ENCODE data around the gene SCRT2.

The SCRT2 gene

GRCh38 chr20:704726-705125, 29.1 kb upstream of the SCRT2 start:
- no peak overlapping the region for H3K4me3 ChIP-seq (ENCODE audit: low read depth, low read length)
- TF ChIP-seq CTCF (IDR thresholded peaks at IDR 0.05; ENCODE audit: low read depth, low read length) (no peak), MYC (IDR thresholded peaks at IDR 0.05; ENCODE audit: low read depth, low read length) (no peak), POLR2A (IDR thresholded peaks at IDR 0.05; ENCODE audit: extremely low read depth, insufficient read length) (no peak), MAX (IDR thresholded peaks at IDR 0.05; ENCODE audit: low read depth, low read length) (no peak)
- no peak for DNase-seq (ENCODE audit: low read depth)

GRCh38 chr20:703426-703825, 27.8 kb upstream of the SCRT2 start:
- TF ChIP-seq MYC (IDR thresholded peaks at IDR 0.05; ENCODE audit: low read depth, low read length): no peak
- TF ChIP-seq POLR2A (IDR thresholded peaks at IDR 0.05; ENCODE audit: extremely low read depth, insufficient read length): no peak
- no peak for TF ChIP-seq MAX (IDR thresholded peaks at IDR 0.05; ENCODE audit: low read depth, low read length)
- TF ChIP-seq CTCF (IDR thresholded peaks at IDR 0.05; ENCODE audit: low read depth, low read length): no peak

GRCh38 chr20:703006-703405, 27.4 kb upstream of the SCRT2 start:
- DNase-seq (ENCODE audit: low read depth): no peak
- no peak for TF ChIP-seq CTCF (IDR thresholded peaks at IDR 0.05; ENCODE audit: low read depth, low read length)
- TF ChIP-seq POLR2A (IDR thresholded peaks at IDR 0.05; ENCODE audit: extremely low read depth, insufficient read length): no peak
- TF ChIP-seq MYC (IDR thresholded peaks at IDR 0.05; ENCODE audit: low read depth, low read length): no peak
- TF ChIP-seq MAX (IDR thresholded peaks at IDR 0.05; ENCODE audit: low read depth, low read length): no peak
- no peak overlapping the region for H3K4me3 ChIP-seq (ENCODE audit: low read depth, low read length)

More at GRCh38 chr20:703426-703825, 27.8 kb upstream of the SCRT2 start:
- no peak overlapping the region for H3K4me3 ChIP-seq (ENCODE audit: low read depth, low read length)
- DNase-seq (ENCODE audit: low read depth): no peak

- DNase-seq (ENCODE audit: low read depth): no peak
- H3K4me3 ChIP-seq (ENCODE audit: low read depth, low read length): no peak overlapping the region
- TF ChIP-seq CTCF (IDR thresholded peaks at IDR 0.05; ENCODE audit: low read depth, low read length): no peak
- TF ChIP-seq MAX (IDR thresholded peaks at IDR 0.05; ENCODE audit: low read depth, low read length): no peak
- no peak for TF ChIP-seq MYC (IDR thresholded peaks at IDR 0.05; ENCODE audit: low read depth, low read length)
- no peak for TF ChIP-seq POLR2A (IDR thresholded peaks at IDR 0.05; ENCODE audit: extremely low read depth, insufficient read length)
Observed at GRCh38 chr20:701401-702129, 26.0 kb upstream of the SCRT2 start.

- TF ChIP-seq POLR2A (IDR thresholded peaks at IDR 0.05; ENCODE audit: extremely low read depth, insufficient read length): no peak
- DNase-seq (ENCODE audit: low read depth): no peak
Observed at GRCh38 chr20:699811-700338, 24.3 kb upstream of the SCRT2 start.

GRCh38 chr20:699342-699741, 23.7 kb upstream of the SCRT2 start:
- H3K4me3 ChIP-seq (ENCODE audit: low read depth, low read length): no peak overlapping the region
- TF ChIP-seq POLR2A (IDR thresholded peaks at IDR 0.05; ENCODE audit: extremely low read depth, insufficient read length): no peak
- TF ChIP-seq MYC (IDR thresholded peaks at IDR 0.05; ENCODE audit: low read depth, low read length): no peak
- TF ChIP-seq MAX (IDR thresholded peaks at IDR 0.05; ENCODE audit: low read depth, low read length): no peak
- no peak for TF ChIP-seq CTCF (IDR thresholded peaks at IDR 0.05; ENCODE audit: low read depth, low read length)
- no peak for DNase-seq (ENCODE audit: low read depth)

More at GRCh38 chr20:699811-700338, 24.3 kb upstream of the SCRT2 start:
- no peak overlapping the region for H3K4me3 ChIP-seq (ENCODE audit: low read depth, low read length)
